Kidney tubule cell (primary cell): Measurements from ENCODE around the gene LY86.
"Not testable (repeated sequence)": the region's sequence is repeated elsewhere in the genome, so short reads cannot be mapped to it uniquely, and the experiment has no call there.

Experiments
- DNase-seq: peaks from one replicate; pipeline ENCODE4 v3.0.0-alpha.2; 2018; ENCODE audit warnings: low spot score

Gene LY86

GRCh38 chr6:6654599-6655575, 66.4 kb downstream of the LY86 start:
- DNase-seq = no peak

GRCh38 chr6:6655805-6656251, 67.3 kb downstream of the LY86 start:
- DNase-seq = no peak

- DNase-seq = no peak
Observed at GRCh38 chr6:6656287-6656686, 67.8 kb downstream of the LY86 start.

- no peak for DNase-seq
Observed at GRCh38 chr6:6657085-6657819, 68.7 kb downstream of the LY86 start.

- DNase-seq = no peak
Observed at GRCh38 chr6:6657820-6658217, 69.3 kb downstream of the LY86 start.

- DNase-seq = no peak
Observed at GRCh38 chr6:6659600-6660327, 71.2 kb downstream of the LY86 start.

- DNase-seq = no peak
Observed at GRCh38 chr6:6660339-6661045, 72.0 kb downstream of the LY86 start.

GRCh38 chr6:6661191-6661590, 72.7 kb downstream of the LY86 start:
- no peak for DNase-seq

- DNase-seq = peak; percentile 20
Observed at GRCh38 chr6:6661684-6662083, 73.2 kb downstream of the LY86 start.

- no peak for DNase-seq
Observed at GRCh38 chr6:6663421-6664135, 75.1 kb downstream of the LY86 start.

- DNase-seq = no peak
Observed at GRCh38 chr6:6665555-6666243, 77.2 kb downstream of the LY86 start.

GRCh38 chr6:6670150-6670549, 81.6 kb downstream of the LY86 start:
- not testable (repeated sequence) for DNase-seq

- no peak for DNase-seq
Observed at GRCh38 chr6:6674872-6675271, 86.4 kb downstream of the LY86 start.

GRCh38 chr6:6676910-6677441, 88.5 kb downstream of the LY86 start:
- DNase-seq = peak; percentile 80

GRCh38 chr6:6678185-6678671, 89.7 kb downstream of the LY86 start:
- peak; percentile 81 for DNase-seq

GRCh38 chr6:6678811-6679210, 90.3 kb downstream of the LY86 start:
- DNase-seq = peak; percentile 78

- no peak for DNase-seq
Observed at GRCh38 chr6:6679633-6680032, 91.1 kb downstream of the LY86 start.

GRCh38 chr6:6680526-6680925, 92.0 kb downstream of the LY86 start:
- DNase-seq = no peak

GRCh38 chr6:6681075-6681849, 92.7 kb downstream of the LY86 start:
- DNase-seq = no peak
